ENCODE results near the gene CELF3. TPM values are rescaled to one million over a fixed set of nuclear protein-coding genes. Genes with fewer than 3 reads are reported as not detected.

CELF3 gene
- total RNA-seq, 1 donor from 2014 or later = not detected

- H3K4me3 ChIP-seq (ENCODE audit: low read depth, low read length) = no peak overlapping the region
- peak; percentile 22 for DNase-seq (ENCODE audit: low read depth)
- TF ChIP-seq, protein P1, sequence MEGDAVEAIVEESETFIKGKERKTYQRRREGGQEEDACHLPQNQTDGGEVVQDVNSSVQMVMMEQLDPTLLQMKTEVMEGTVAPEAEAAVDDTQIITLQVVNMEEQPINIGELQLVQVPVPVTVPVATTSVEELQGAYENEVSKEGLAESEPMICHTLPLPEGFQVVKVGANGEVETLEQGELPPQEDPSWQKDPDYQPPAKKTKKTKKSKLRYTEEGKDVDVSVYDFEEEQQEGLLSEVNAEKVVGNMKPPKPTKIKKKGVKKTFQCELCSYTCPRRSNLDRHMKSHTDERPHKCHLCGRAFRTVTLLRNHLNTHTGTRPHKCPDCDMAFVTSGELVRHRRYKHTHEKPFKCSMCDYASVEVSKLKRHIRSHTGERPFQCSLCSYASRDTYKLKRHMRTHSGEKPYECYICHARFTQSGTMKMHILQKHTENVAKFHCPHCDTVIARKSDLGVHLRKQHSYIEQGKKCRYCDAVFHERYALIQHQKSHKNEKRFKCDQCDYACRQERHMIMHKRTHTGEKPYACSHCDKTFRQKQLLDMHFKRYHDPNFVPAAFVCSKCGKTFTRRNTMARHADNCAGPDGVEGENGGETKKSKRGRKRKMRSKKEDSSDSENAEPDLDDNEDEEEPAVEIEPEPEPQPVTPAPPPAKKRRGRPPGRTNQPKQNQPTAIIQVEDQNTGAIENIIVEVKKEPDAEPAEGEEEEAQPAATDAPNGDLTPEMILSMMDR (conservative IDR thresholded peaks at IDR 0.05; ENCODE audit: low read depth, low read length) = no peak
These were observed 12.8 kb upstream of the CELF3 start for GRCh38 chr1:151729157-151729965.

DNA sequence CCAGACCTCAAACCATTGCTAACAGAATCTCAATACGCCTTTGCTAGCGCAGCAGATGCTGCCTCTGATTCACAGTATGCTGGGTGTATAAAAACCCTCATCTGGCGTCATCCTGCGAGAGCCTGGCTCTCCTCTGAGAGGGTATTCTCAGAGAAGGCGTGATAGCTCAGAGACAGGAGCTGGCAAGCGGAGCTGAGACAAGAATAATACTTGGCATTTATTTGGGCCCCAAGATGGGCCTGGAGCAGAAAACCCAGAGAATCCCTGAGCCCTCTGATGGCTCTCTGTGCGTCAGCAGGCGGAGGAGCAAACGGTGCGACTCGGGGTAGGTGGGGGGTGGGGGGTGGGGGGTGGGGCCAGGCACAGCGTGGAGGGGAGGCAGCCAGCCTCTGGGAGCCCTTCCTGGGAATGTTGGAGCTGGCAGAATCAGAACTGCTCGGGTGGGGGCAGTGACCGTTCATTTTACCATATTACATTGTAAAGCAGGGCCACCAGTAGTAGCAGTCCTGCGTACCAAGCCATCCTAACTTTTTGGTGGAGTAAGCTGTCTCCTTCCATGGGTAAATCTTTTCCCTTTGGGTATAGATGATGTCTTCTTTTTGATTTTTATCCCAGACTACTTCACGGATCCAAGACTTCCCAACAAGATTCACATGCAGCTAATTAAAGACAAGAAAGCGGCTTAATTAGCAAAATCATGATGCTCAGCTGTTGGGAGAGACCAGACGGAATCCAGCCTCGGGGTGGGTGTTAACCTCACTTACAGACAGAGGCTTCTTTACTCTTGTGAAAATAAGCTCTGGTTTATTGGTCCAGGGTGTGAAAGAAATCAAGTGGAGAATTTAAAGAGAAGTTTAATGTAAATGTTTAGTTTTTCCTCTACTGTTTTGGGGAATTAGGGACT is 11.8 kb upstream of the CELF3 start:
- TF ChIP-seq, protein P1 (conservative IDR thresholded peaks at IDR 0.05; ENCODE audit: low read depth, low read length) = no peak
- H3K4me3 ChIP-seq (ENCODE audit: low read depth, low read length) = no peak overlapping the region
- no peak for DNase-seq (ENCODE audit: low read depth)

DNA sequence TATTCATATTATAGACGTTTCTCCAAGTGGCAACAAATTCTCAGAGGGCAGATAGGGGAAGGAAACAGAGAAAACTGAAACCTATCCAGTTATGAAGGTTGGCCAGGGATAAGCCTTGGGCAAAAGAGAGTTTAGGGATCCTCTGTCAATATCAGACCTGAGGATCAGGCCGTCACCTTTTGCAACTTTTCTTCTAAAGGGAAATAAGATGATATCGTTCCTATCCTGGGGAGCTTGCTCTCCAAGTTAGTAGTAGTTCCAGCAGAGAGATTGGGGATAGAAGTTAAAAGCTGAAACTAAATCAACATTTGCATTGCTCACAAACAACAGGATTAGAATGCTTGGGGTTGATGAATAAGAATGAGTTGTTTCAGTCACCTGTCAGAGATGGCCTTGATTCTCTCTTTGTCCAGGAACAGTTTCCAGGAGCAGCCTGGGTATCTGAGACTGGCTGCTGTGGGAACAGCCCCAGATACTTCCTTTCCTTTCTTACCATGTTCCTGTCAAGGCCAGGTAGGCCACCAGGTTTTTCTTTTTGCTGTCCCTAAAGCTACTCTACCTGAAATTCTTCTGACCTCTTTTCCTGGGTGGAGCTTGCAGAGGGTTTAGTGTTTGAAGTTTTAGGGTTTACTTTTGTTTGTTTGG is 7.2 kb upstream of the CELF3 start:
- DNase-seq (ENCODE audit: low read depth) = no peak
- H3K4me3 ChIP-seq (ENCODE audit: low read depth, low read length) = no peak overlapping the region
- TF ChIP-seq, protein P1 (conservative IDR thresholded peaks at IDR 0.05; ENCODE audit: low read depth, low read length) = no peak

DNA sequence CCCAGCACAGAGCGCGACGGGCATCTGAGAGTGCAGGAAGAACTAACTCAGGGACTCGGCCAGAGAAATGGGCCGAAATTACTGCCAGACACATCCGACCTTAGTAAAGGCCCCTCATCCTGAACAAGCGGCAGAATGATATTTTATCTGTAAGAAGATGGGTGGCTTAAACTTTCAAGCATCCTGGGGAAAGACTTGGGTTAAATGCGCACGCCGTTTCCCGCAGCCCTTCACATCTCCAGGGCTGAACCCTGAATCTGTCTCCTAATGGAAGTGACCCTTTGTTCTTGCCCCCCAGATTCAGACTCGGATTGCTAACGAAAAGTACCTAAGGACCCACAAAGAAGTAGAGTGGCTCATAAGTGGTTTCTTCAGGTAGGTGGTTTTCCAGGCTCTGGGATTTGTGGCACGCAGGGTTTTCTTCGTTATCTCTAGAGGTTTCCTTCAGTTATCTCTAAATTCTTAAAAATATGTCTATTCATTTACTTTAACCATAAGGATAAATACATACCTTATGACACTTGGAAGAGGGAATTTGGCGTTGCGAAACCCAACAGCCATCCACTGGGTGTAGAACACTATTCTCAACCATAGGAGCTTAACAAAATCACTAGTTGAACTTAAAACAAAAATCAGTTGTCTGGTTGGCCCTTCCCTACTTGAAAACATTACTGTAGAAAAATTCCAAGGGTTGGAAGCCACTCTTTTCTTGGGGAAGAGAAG is 5.3 kb upstream of the CELF3 start:
- no peak for DNase-seq (ENCODE audit: low read depth)
- TF ChIP-seq, protein P1 (conservative IDR thresholded peaks at IDR 0.05; ENCODE audit: low read depth, low read length) = no peak
- H3K4me3 ChIP-seq (ENCODE audit: low read depth, low read length) = peak overlapping the region; percentile 49

- TF ChIP-seq, protein P1 (conservative IDR thresholded peaks at IDR 0.05; ENCODE audit: low read depth, low read length) = peak; percentile 14
- peak within 1 kb of the TSS; percentile 49 for H3K4me3 ChIP-seq (ENCODE audit: low read depth, low read length)
- no peak for DNase-seq (ENCODE audit: low read depth)
These were observed 4.6 kb upstream of the CELF3 start, which contains the start of gene RIIAD1 for GRCh38 chr1:151720974-151721787. RIIAD1 (plus strand) TSS chr1:151721522; CDS start chr1:151721537, 15 bp downstream.
